Neutrophil (primary cell): ENCODE data around the gene PLIN3.
A peak's percentile ranks its signal among the peaks of the same experiment; 100 is the strongest.
"Not testable (repeated sequence)": the region's sequence is repeated elsewhere in the genome, so short reads cannot be mapped to it uniquely, and the experiment has no call there.

Experiments used
- H3K27ac ChIP-seq: fragments of 200-600 bp; sonication (generic); 2 replicates; pipeline ENCODE4 v1.5.1; 2016; ENCODE audit warnings: mild to moderate bottlenecking, moderate library complexity
- H3K27me3 ChIP-seq: fragments of 200-600 bp; sonication (generic); 2 replicates; pipeline ENCODE4 v1.6.0; 2016; ENCODE audit warnings: mild to moderate bottlenecking
- H3K36me3 ChIP-seq: fragments of 200-600 bp; sonication (generic); 2 replicates; pipeline ENCODE4 v1.5.1; 2017
- H3K4me1 ChIP-seq, 2 experiments: fragments of 200-600 bp in 1 of 2; sonication (generic) in 1 of 2; 1 replicate in 1 of 2; 2 replicates in 1 of 2; pipeline versions ENCODE4 v1.5.1 to v1.6.1; 2013 to 2016; ENCODE audit warnings: low read depth in 1 of 2, low read length in 1 of 2, mild to moderate bottlenecking in 1 of 2, moderate library complexity in 1 of 2; ENCODE audit not compliant: control insufficient read depth in 1 of 2, insufficient read depth in 1 of 2
- H3K4me3 ChIP-seq, 2 experiments: fragments of 200-600 bp in 1 of 2; sonication (generic) in 1 of 2; 1 replicate in 1 of 2; 2 replicates in 1 of 2; pipeline ENCODE4 v1.5.1; 2013 to 2016; ENCODE audit warnings: low read depth in 1 of 2, low read length in 1 of 2, mild to moderate bottlenecking in 1 of 2, moderate library complexity in 1 of 2
- H3K9me3 ChIP-seq: fragments of 200-600 bp; sonication (generic); 2 replicates; pipeline ENCODE4 v1.5.1; 2016
- CTCF ChIP-seq: fragments of 200-600 bp; sonication (generic); IDR thresholded peaks from 2 replicates; pipeline ENCODE4 v1.5.1; 2016; ENCODE audit warnings: antibody characterized with exemption

Gene PLIN3

GRCh38 chr19:4870025-4870700, 2.7 kb upstream of the PLIN3 start:
- Histone ChIP-seq H3K36me3 (no peaks in the 10 kb centered on the region), H3K4me3 (no peak overlapping the region), H3K4me1 (peaks cover 20 to 23% of the 10 kb centered on the region in 2 experiments), H3K9me3 (no peaks in the 10 kb centered on the region), H3K27ac (peak overlapping the region; percentile 27), H3K27me3 (no peaks in the 10 kb centered on the region)
- no peak for TF ChIP-seq CTCF

- H3K4me1 ChIP-seq = peaks cover 20 to 23% of the 10 kb centered on the region in 2 experiments
- no peaks in the 10 kb centered on the region for H3K36me3 ChIP-seq
- no peaks in the 10 kb centered on the region for H3K27me3 ChIP-seq
- no peaks in the 10 kb centered on the region for H3K9me3 ChIP-seq
- TF ChIP-seq CTCF = no peak
- peak overlapping the region; percentile 88 for H3K27ac ChIP-seq
- H3K4me3 ChIP-seq = peak overlapping the region; percentile 91 to 95
Measured at GRCh38 chr19:4868286-4868834, 893 bp upstream of the PLIN3 start.

- Histone ChIP-seq H3K27ac (peak overlapping the region; percentile 88), H3K36me3 (peaks cover 10% of the 10 kb centered on the region), H3K4me1 (peaks cover 17 to 20% of the 10 kb centered on the region in 2 experiments), H3K27me3 (no peaks in the 10 kb centered on the region), H3K4me3 (peak overlapping the region; percentile 91 to 95), H3K9me3 (no peaks in the 10 kb centered on the region)
- TF ChIP-seq CTCF = no peak
Measured at GRCh38 chr19:4866595-4867424, 657 bp downstream of the PLIN3 start.

GRCh38 chr19:4861147-4861546, 6.3 kb downstream of the PLIN3 start:
- H3K4me3 ChIP-seq = no peak overlapping the region
- H3K4me1 ChIP-seq = peaks cover 2 to 6% of the 10 kb centered on the region in 2 experiments
- no peaks in the 10 kb centered on the region for H3K9me3 ChIP-seq
- peaks cover 63% of the 10 kb centered on the region for H3K36me3 ChIP-seq
- H3K27ac ChIP-seq = no peak overlapping the region
- no peak for TF ChIP-seq CTCF
- H3K27me3 ChIP-seq = no peaks in the 10 kb centered on the region

- Histone ChIP-seq H3K27ac (no peak overlapping the region), H3K27me3 (no peaks in the 10 kb centered on the region), H3K4me1 (peaks cover 0 to 5% of the 10 kb centered on the region in 2 experiments), H3K36me3 (peaks cover 77% of the 10 kb centered on the region), H3K4me3 (no peak overlapping the region), H3K9me3 (no peaks in the 10 kb centered on the region)
- no peak for TF ChIP-seq CTCF
Measured at GRCh38 chr19:4859697-4860096, 7.8 kb downstream of the PLIN3 start.

- H3K4me1 ChIP-seq, H3K9me3 ChIP-seq, H3K27me3 ChIP-seq, H3K27ac ChIP-seq, H3K4me3 ChIP-seq: not testable (repeated sequence)
- peaks cover 97% of the 10 kb centered on the region for H3K36me3 ChIP-seq
Measured at GRCh38 chr19:4856468-4856867, 11.0 kb downstream of the PLIN3 start.

- not testable (repeated sequence) for H3K4me3 ChIP-seq, H3K27ac ChIP-seq, H3K9me3 ChIP-seq, H3K27me3 ChIP-seq, H3K4me1 ChIP-seq
- H3K36me3 ChIP-seq = peaks cover 97% of the 10 kb centered on the region
Measured at GRCh38 chr19:4853506-4853905, 14.0 kb downstream of the PLIN3 start.
